ENCODE results near the gene SOX9.
"Not testable (repeated sequence)": the region's sequence is repeated elsewhere in the genome, so short reads cannot be mapped to it uniquely, and the experiment has no call there.

The SOX9 gene

GRCh38 chr17:72111336-72111923 lies 9.4 kb upstream of the SOX9 start:
- no peak for DNase-seq

GRCh38 chr17:72111926-72112325 lies 8.9 kb upstream of the SOX9 start:
- not testable (repeated sequence) for DNase-seq

- DNase-seq, result no peak
These were observed 7.1 kb upstream of the SOX9 start for GRCh38 chr17:72113751-72114150.

GRCh38 chr17:72115781-72116525 lies 4.9 kb upstream of the SOX9 start:
- DNase-seq, result no peak

GRCh38 chr17:72116661-72117521 lies 3.9 kb upstream of the SOX9 start:
- DNase-seq, result no peak

GRCh38 chr17:72117535-72118334 lies 3.1 kb upstream of the SOX9 start:
- no peak for DNase-seq

- DNase-seq, result peak; percentile 29
These were observed 2.3 kb upstream of the SOX9 start for GRCh38 chr17:72118335-72119076.

- no peak for DNase-seq
These were observed 1.5 kb upstream of the SOX9 start for GRCh38 chr17:72119077-72119872.

- peak; percentile 23 for DNase-seq
These were observed 763 bp upstream of the SOX9 start for GRCh38 chr17:72119873-72120641.

GRCh38 chr17:72121164-72122009 lies 567 bp downstream of the SOX9 start:
- DNase-seq, result peak; percentile 65

- peak; percentile 51 for DNase-seq
These were observed 1.4 kb downstream of the SOX9 start for GRCh38 chr17:72122010-72122764.

- peak; percentile 74 for DNase-seq
These were observed 2.1 kb downstream of the SOX9 start for GRCh38 chr17:72122765-72123529.

- DNase-seq, result peak; percentile 24
These were observed 3.0 kb downstream of the SOX9 start for GRCh38 chr17:72123530-72124437.

GRCh38 chr17:72124438-72124775 lies 3.6 kb downstream of the SOX9 start:
- no peak for DNase-seq

- no peak for DNase-seq
These were observed 4.4 kb downstream of the SOX9 start for GRCh38 chr17:72125226-72125651.

- no peak for DNase-seq
These were observed 4.9 kb downstream of the SOX9 start for GRCh38 chr17:72125742-72126141.

All from 8988T (cell line).